Calu3 (cell line): ENCODE measurements around the gene ZNF454. TPM values are rescaled to one million over a fixed set of nuclear protein-coding genes. Genes with fewer than 3 reads are reported as not detected.

Experiments
- BruUV-seq: library from RNA; stranded (reverse); fragments of 400-500 nt; replicated peaks from 2 replicates; lab custom pipeline; 2021; lab: Mats Ljungman, UMichigan
- CTCF ChIA-PET: fragments of 300-600 bp; sonication (Branson Sonifier 250); formaldehyde crosslinking; loops from one replicate; lab custom pipeline; 2022; ENCODE audit warnings: antibody characterized with exemption; lab: Charles Lee
- DNase-seq: peaks from one replicate; pipeline ENCODE4 v3.0.0; 2022
- H3K27ac Mint-ChIP-seq: one replicate; pipeline ENCODE4 v1.8.0; 2022; ENCODE audit warnings: mixed read lengths; ENCODE audit not compliant: unreplicated experiment
- H3K27me3 Mint-ChIP-seq: one replicate; pipeline ENCODE4 v1.8.0; 2022; ENCODE audit warnings: mixed read lengths; ENCODE audit not compliant: unreplicated experiment
- H3K36me3 Mint-ChIP-seq: one replicate; pipeline ENCODE4 v1.8.0; 2022; ENCODE audit warnings: mild to moderate bottlenecking, moderate library complexity, mixed read lengths; ENCODE audit not compliant: insufficient read depth, unreplicated experiment
- H3K4me1 Mint-ChIP-seq: one replicate; pipeline ENCODE4 v1.8.0; 2022; ENCODE audit warnings: mild to moderate bottlenecking, low read depth, mixed read lengths; ENCODE audit not compliant: unreplicated experiment
- H3K4me3 Mint-ChIP-seq: one replicate; pipeline ENCODE4 v1.8.0; 2022; ENCODE audit warnings: mild to moderate bottlenecking, low read depth, moderate library complexity, mixed read lengths; ENCODE audit not compliant: unreplicated experiment
- H3K9me3 Mint-ChIP-seq: one replicate; pipeline ENCODE4 v1.8.0; 2022; ENCODE audit warnings: low read depth, mixed read lengths; ENCODE audit not compliant: unreplicated experiment
- intact Hi-C: fragments of 100-400 bp; cut with micrococcal nuclease; formaldehyde crosslinking; loops from one replicate; pipeline ENCODE4 v1.10.0; 2022; ENCODE audit not compliant: unreplicated experiment
- total RNA-seq: library from RNA; stranded (reverse); gene quantifications from 2 replicates; pipeline ENCODE4 v1.2.3, GENCODE V29; 2022
- TF ChIP-seq, protein P1 (sequence below): fragments of 200-600 bp; IDR thresholded peaks from one replicate; pipeline ENCODE4 v1.8.0; 2022; ENCODE audit warnings: antibody characterized with exemption; ENCODE audit not compliant: unreplicated experiment

The ZNF454 gene
- total RNA-seq, 1 experiment from 2014 or later: not detected

DNA sequence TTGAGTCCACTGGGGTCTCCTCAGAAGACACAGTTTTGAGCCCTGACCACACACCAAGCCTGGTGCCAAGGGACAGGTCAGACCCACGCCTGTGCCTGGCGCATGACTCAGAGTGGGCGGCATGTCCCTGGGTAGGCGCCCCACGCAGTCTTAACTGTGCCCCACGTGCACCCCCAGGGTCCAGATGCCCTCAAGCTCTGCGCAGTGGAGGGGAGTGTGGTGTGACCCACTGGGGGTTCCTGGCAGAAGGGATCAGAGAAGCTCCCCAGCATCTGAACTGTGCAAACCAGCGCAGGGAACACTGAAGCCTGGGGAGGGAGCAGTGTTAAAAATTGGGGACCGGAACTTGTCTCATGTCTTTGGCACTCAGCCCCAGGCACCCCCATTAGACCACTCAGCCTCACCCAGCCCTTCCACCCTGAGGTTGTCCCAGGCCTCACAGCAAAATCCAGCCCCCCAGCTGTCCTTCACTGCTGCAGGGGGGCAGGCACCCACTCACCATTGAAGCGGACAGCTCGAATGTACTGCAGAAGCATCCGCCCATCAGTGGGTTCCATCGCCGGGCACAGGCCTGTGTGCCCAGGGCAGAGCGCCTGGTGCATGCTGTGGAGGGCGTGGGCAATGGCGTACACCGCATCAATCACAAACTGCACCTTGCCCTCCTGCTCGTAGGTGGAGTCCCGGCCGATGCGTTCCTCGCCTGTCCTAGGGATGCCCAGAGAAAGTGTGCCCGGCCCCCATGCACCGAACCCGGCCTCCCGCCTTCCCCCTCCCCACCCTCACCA, 47.6 kb downstream of the ZNF454 start:
- Mint-ChIP-seq H3K27me3 (no peaks in the 10 kb centered on the region), H3K4me1 (no peaks in the 10 kb centered on the region), H3K27ac (no peak overlapping the region), H3K4me3 (no peak overlapping the region), H3K9me3 (peaks cover 26% of the 10 kb centered on the region), H3K36me3 (no peaks in the 10 kb centered on the region)
- no peak for DNase-seq
- CTCF ChIA-PET: interaction anchor here (0.8 kb wide), 1 partner anchor 90 kb away, joined by 3 read pairs; no protein-coding TSS in a partner anchor
- BruUV-seq: no TSS peak
- intact Hi-C loops: no loop called here
- TF ChIP-seq, protein P1, sequence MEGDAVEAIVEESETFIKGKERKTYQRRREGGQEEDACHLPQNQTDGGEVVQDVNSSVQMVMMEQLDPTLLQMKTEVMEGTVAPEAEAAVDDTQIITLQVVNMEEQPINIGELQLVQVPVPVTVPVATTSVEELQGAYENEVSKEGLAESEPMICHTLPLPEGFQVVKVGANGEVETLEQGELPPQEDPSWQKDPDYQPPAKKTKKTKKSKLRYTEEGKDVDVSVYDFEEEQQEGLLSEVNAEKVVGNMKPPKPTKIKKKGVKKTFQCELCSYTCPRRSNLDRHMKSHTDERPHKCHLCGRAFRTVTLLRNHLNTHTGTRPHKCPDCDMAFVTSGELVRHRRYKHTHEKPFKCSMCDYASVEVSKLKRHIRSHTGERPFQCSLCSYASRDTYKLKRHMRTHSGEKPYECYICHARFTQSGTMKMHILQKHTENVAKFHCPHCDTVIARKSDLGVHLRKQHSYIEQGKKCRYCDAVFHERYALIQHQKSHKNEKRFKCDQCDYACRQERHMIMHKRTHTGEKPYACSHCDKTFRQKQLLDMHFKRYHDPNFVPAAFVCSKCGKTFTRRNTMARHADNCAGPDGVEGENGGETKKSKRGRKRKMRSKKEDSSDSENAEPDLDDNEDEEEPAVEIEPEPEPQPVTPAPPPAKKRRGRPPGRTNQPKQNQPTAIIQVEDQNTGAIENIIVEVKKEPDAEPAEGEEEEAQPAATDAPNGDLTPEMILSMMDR: no peak

DNA sequence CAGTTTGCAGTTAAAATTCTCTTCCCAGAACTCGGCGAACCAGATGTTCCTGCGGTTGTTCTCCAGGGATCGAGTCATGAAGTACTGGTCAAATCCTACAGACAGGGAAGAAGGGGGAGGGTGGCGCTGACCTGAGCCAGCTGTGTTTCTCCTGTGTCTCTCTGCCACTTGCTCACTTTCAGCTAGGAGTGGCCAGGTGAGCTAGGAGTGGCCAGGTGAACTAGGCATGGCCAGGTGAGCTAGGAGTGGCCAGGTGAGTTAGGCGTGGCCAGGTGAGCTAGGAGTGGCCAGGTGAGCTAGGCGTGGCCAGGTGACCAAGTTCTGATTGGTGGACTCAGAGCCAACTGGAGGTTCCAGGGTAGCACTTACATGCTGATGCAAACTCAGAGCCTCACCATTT, 48.3 kb downstream of the ZNF454 start:
- Mint-ChIP-seq H3K4me3 (no peak overlapping the region), H3K4me1 (no peaks in the 10 kb centered on the region), H3K27ac (no peak overlapping the region), H3K27me3 (no peaks in the 10 kb centered on the region), H3K9me3 (peaks cover 28% of the 10 kb centered on the region), H3K36me3 (no peaks in the 10 kb centered on the region)
- TF ChIP-seq, protein P1: no peak
- intact Hi-C loops: no loop called here
- BruUV-seq: no TSS peak
- no peak for DNase-seq
- CTCF ChIA-PET: no interaction called here

DNA sequence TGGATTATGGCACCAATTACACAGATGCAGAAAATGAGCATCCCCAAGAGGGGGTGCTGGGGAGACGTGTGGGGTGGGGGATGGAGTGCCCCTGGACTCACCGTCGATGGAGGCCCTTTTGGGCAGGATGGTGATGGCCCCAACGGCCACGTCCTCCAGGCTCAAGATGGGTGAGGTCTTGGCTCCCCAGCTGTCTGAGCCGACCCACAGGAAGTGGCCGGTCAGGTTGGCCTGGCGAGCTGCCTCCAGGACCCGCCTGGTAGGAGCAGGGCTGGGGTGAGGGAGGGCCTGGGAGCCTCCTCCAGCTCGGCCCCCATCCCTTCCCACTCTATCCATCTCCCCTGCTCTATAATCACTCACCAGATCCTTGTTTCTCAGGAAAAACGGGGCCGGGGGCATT, 49.5 kb downstream of the ZNF454 start:
- Mint-ChIP-seq H3K9me3 (peaks cover 30% of the 10 kb centered on the region), H3K4me3 (no peak overlapping the region), H3K4me1 (no peaks in the 10 kb centered on the region), H3K36me3 (no peaks in the 10 kb centered on the region), H3K27ac (no peak overlapping the region), H3K27me3 (no peaks in the 10 kb centered on the region)
- TF ChIP-seq, protein P1: no peak
- no peak for DNase-seq
- no TSS peak for BruUV-seq
- intact Hi-C loops: no loop called here
- CTCF ChIA-PET: no interaction called here

DNA sequence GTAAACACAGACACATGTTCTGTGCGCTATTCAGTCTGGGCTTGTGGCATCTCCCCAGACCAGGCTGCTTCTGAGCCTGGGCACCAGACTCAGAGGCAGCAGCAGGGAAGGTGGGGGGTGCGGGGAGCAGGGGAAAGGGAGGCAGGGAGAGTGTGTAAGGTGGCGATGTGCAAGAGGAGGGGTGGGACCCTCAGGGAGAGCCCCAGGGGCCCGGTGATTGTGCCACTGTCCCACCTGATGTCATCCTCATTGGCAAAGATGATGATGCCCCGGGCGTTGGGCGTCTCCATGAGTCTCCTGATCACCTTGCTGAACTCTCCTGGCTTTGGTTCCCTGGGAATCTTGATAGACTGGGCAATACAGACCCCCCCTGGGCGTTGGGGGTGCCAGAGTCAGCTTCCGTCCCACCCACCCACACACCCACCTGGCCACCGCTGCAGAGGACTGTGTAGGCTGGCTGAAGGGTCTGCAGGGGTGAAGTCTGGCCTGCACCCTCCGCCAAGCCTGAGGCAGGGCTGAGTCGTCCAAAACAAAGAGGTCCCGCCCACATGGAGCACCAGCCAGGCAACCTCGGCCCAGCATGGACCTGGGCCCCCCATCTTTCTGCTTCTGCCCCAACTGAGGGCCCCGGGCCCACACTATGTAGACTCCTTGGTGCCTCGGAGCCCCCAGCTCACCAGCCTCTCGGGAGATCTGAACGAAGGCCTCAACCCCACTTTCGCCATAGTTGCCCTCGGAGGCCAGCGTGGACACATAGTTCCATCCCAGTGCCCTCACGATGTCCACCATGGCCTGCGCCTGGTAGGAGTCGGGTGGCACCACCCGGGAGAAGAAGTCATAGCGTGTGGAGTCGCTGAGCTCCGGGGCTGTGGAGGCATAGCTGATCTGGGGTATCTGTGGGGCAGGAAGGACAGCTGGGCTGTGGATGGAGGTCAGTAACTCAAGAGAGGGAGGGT, 50.5 kb downstream of the ZNF454 start:
- Mint-ChIP-seq H3K27ac (no peak overlapping the region), H3K36me3 (no peaks in the 10 kb centered on the region), H3K4me1 (no peaks in the 10 kb centered on the region), H3K27me3 (no peaks in the 10 kb centered on the region), H3K4me3 (no peak overlapping the region), H3K9me3 (peaks cover 30% of the 10 kb centered on the region)
- CTCF ChIA-PET: interaction anchor here (0.9 kb wide), 1 partner anchor 118 kb away, joined by 5 read pairs; no protein-coding TSS in a partner anchor
- DNase-seq: no peak
- intact Hi-C loops: no loop called here
- TF ChIP-seq, protein P1: no peak
- BruUV-seq: no TSS peak
